ENCODE data around the gene ADAMTS3. TPM values are rescaled to one million over a fixed set of nuclear protein-coding genes. Genes with fewer than 3 reads are reported as not detected.

Gene ADAMTS3
- total RNA-seq, 1 experiment from 2014 or later, result 4.4 TPM

DNA sequence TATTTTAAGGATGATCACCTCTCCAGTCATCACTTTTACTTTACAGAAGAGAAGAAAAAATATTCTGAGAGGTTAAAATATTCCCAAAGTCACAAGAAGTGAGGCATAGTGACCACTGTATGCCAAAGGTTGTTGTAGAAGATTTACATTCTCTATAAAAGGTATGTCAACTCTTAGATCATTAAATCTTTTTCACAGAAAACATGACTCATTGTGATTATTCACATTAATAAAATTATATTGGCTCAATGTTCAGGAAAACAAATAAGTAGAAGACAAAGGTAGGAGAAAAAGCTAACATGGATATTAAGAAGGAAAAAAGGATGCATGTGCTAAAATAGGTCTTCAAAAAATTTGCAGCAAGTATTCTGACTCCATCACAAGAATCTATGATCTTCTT lies 82.0 kb downstream of the ADAMTS3 start:
- Mint-ChIP-seq H3K4me1 (peaks cover 5% of the 10 kb centered on the region; the same call in 1 of the 2 replicates), H3K27me3 (ENCODE audit: low read depth) (no peaks in the 10 kb centered on the region), H3K9me3 (peaks cover 18% of the 10 kb centered on the region), H3K4me3 (no peak overlapping the region), H3K36me3 (peaks cover 3% of the 10 kb centered on the region; the same call in 1 of the 2 replicates), H3K27ac (no peak overlapping the region)
- TF ChIP-seq ZNF671 (CRISPR knock-in tag; IDR thresholded peaks at IDR 0.05) (no peak), TP53 (CRISPR knock-in tag; IDR thresholded peaks at IDR 0.05) (no peak), ZNF219 (CRISPR knock-in tag; IDR thresholded peaks at IDR 0.05; ENCODE audit: borderline replicate concordance) (no peak)
- TF ChIP-seq, protein P1, sequence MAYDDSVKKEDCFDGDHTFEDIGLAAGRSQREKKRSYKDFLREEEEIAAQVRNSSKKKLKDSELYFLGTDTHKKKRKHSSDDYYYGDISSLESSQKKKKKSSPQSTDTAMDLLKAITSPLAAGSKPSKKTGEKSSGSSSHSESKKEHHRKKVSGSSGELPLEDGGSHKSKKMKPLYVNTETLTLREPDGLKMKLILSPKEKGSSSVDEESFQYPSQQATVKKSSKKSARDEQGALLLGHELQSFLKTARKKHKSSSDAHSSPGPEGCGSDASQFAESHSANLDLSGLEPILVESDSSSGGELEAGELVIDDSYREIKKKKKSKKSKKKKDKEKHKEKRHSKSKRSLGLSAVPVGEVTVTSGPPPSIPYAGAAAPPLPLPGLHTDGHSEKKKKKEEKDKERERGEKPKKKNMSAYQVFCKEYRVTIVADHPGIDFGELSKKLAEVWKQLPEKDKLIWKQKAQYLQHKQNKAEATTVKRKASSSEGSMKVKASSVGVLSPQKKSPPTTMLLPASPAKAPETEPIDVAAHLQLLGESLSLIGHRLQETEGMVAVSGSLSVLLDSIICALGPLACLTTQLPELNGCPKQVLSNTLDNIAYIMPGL (CRISPR knock-in tag; IDR thresholded peaks at IDR 0.05), result no peak
- TF ChIP-seq, protein P2, sequence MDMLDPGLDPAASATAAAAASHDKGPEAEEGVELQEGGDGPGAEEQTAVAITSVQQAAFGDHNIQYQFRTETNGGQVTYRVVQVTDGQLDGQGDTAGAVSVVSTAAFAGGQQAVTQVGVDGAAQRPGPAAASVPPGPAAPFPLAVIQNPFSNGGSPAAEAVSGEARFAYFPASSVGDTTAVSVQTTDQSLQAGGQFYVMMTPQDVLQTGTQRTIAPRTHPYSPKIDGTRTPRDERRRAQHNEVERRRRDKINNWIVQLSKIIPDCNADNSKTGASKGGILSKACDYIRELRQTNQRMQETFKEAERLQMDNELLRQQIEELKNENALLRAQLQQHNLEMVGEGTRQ (CRISPR knock-in tag; IDR thresholded peaks at IDR 0.05), result no peak
- ATAC-seq, result no peak
- no peak for DNase-seq (ENCODE audit: low spot score)
- ChIA-PET CTCF (no interaction called here), POLR2A (no interaction called here)

GRCh38 chr4:72484981-72485380 lies 84.0 kb downstream of the ADAMTS3 start:
- ChIA-PET POLR2A (no interaction called here), CTCF (no interaction called here)
- no peak for ATAC-seq
- H3K4me3 Mint-ChIP-seq, result no peak overlapping the region
- TF ChIP-seq ZNF416 (CRISPR knock-in tag; IDR thresholded peaks at IDR 0.05) (no peak), KAT7 (CRISPR knock-in tag; IDR thresholded peaks at IDR 0.05; ENCODE audit: borderline replicate concordance) (no peak), GTF2I (CRISPR knock-in tag; conservative IDR thresholded peaks at IDR 0.05) (no peak), GRHL2 (CRISPR knock-in tag; IDR thresholded peaks at IDR 0.05; ENCODE audit: insufficient replicate concordance, severe bottlenecking) (no peak), RELA (CRISPR knock-in tag; IDR thresholded peaks at IDR 0.05; ENCODE audit: borderline replicate concordance) (no peak), E2F1 (CRISPR knock-in tag; IDR thresholded peaks at IDR 0.05) (no peak), SMAD3 (CRISPR knock-in tag; IDR thresholded peaks at IDR 0.05; ENCODE audit: borderline replicate concordance) (no peak), ZNF263 (CRISPR knock-in tag; IDR thresholded peaks at IDR 0.05; ENCODE audit: low read depth) (no peak), ATF6 (CRISPR knock-in tag; IDR thresholded peaks at IDR 0.05) (no peak), ZNF138 (CRISPR knock-in tag; conservative IDR thresholded peaks at IDR 0.05) (no peak), NR2C2 (CRISPR knock-in tag; IDR thresholded peaks at IDR 0.05) (no peak), ZBTB43 (CRISPR knock-in tag; IDR thresholded peaks at IDR 0.05) (no peak)
- TF ChIP-seq, protein P3, sequence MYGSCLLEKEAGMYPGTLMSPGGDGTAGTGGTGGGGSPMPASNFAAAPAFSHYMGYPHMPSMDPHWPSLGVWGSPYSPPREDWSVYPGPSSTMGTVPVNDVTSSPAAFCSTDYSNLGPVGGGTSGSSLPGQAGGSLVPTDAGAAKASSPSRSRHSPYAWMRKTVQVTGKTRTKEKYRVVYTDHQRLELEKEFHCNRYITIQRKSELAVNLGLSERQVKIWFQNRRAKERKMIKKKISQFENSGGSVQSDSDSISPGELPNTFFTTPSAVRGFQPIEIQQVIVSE (CRISPR knock-in tag; IDR thresholded peaks at IDR 0.05; ENCODE audit: borderline replicate concordance), result no peak
- DNase-seq (ENCODE audit: low spot score), result no peak
- peaks cover 18% of the 10 kb centered on the region for H3K9me3 Mint-ChIP-seq
- peaks cover 3% of the 10 kb centered on the region; the same call in 1 of the 2 replicates for H3K36me3 Mint-ChIP-seq
- no peak overlapping the region for H3K27ac Mint-ChIP-seq
- H3K27me3 Mint-ChIP-seq (ENCODE audit: low read depth), result no peaks in the 10 kb centered on the region
- no peaks in the 10 kb centered on the region for H3K4me1 Mint-ChIP-seq
